Activated CD8-positive, alpha-beta memory T cell treated with anti-CD3 and anti-CD28 coated beads for 24 hours (primary cell): ENCODE measurements around the gene RBM4.
"Not testable (repeated sequence)": the region's sequence is repeated elsewhere in the genome, so short reads cannot be mapped to it uniquely, and the experiment has no call there.

Source experiments
- DNase-seq: peaks from one replicate; pipeline ENCODE4 v3.0.0-alpha.2; 2020

Gene RBM4, protein sequence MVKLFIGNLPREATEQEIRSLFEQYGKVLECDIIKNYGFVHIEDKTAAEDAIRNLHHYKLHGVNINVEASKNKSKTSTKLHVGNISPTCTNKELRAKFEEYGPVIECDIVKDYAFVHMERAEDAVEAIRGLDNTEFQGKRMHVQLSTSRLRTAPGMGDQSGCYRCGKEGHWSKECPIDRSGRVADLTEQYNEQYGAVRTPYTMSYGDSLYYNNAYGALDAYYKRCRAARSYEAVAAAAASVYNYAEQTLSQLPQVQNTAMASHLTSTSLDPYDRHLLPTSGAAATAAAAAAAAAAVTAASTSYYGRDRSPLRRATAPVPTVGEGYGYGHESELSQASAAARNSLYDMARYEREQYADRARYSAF

DNA sequence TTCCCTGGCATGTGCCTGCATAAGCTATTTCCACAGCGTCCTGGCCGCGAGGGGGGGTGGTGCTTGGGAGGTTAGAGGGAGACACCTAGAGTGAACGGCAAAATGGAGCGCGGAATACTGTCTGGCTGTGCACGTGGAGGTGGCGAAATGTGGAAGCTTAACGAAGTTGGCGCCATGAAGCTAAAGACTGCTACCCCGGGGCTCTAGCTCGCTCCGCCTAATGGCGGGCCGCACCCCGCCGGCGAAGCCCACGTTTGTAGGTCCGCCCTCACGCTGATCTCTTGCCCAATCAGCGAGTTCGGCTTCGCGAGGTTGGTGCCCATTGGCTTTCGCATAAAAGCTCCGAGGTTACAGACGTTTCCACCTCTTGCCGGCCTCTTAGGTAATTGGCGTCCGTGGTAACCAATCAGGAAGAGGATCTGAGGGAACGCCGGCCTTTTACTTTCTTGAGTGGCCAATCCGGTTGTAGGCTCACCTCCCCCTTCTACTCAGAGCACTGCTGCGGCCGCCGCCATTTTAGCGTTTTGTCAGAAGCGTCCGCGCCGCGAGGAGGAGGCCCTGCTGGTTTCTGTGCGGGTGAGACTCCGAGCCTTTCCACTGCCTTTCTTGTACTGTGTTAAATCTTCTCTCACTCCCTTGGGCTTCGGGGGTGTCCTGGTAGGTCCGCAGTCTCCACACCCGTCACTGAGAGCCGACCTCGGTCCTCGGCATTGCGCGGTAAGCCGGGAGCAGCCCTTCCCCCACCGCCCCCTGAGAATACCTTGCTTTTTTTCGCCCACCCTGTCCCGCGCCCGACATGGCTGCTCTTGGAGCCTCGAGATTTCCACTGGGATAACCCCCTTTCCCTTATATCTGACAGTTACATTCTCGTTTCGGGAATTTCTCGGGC, at the start of gene RBM4:
Gene RBM4 (plus strand): TSS at position 527 of the 889 bp plus-strand sequence. CDS start 1,009 bp downstream, outside the sequence.
- DNase-seq: peak; percentile 95

DNA sequence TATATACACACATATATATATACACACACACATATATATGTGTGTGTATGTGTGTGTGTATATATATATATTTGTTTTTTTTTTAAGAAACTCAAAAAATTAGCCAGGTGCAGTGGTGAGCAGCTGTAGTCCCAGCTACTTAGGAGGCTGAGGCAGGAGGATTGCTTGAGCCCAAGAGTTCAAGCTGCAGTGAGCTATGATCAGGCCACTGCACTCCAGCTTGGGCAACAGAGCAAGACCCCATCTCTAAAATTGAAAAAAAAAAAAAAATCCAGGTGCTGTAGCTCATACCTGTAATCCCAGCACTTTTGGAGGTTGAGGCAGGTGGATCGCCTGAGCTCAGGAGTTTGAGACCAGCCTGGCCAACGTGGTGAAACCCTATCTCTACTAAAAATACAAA, 49.2 kb upstream of the RBM4 start:
- not testable (repeated sequence) for DNase-seq

DNA sequence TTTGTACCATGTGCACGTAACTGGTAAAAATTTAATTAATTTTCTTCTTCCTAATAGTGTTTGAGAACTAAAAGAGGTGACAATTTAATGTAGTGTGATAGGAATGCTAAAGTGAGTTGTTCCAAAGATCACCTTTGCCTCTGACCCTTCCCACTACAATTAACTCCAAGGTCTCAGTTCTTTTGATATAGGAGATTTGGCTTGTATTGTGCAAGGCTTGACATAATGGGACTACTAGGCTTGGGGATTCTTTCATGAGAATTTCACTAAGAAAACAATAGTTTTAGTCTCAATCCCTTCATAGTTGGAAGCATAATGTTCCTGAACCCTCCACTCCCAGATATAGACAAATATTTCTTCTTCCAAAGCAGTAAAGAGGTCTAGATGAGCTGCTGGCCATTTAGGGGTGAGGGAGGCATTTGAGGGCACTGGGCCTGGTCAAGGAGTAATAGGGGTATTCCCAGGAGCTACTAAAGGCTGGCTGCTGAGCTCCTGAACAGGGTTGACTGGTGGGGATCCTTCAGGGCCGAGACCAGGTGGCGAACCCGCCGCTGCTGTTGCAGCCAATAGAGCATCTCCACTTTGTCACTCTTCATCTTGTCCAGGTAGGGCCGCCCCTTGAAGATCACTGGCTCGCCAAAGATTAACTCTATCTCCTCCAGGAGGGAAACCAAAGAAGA, 48.4 kb upstream of the RBM4 start:
- no peak for DNase-seq

DNA sequence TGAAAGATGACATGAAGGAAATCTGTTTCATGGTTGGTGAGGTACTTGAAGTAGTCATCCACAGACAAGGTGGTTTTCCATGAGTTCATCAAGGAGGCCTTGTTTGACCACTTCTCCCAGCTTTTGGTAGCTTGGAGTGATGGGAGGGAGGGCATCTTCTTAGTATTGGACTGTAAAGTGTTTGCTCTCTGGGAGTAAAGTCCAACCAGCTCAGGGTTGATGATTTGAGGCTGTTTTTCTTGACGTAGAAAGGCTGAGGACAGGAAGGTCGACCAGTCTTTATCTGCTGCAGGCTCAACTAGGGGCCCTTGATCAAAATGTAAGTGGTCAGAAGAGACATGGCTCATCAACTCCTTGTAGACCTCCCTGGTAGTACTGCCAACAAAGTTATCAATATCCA, 47.3 kb upstream of the RBM4 start:
- DNase-seq: no peak

DNA sequence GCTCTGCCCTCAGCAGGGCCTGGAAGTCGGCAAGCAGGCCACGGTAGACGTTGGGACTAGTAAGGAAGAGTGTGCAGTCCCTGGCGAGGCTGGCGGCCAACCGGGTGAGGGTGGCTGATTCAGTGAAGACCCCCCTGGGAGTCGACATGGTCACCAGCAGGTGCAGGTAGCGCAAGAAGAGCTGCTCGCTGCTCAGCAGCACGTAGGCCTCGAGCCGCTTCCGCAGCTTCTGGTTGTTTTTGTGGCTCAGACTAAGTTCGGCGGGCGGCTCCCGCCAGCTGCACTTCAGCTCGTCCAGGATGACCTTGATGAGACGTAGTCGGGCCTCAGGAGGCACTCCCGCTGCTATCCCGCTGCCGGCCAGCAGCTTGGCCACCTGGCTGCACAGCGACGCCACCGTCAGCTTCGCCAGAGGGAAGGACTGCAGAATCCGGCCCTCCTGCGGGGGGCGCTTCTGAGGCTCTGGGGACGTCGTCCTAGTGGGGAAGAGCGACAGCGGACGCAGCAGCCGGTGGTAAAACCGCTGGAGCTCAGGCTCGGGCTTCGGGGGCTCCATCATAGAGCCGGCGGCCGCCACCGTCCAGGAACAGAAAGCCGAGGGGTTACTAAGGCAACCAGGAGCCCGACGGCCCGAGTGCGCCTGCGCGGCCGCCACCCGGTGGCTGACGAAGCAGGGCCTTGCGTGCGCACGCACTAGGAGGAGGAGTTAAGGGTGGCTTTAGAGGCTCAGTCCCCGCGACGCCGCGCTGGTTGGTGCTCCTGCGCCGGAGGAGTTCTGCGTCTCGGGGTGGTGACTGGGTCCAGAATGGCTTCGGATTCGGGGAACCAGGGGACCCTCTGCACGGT, 45.8 kb upstream of the RBM4 start, which contains the start of the genes CCDC87 and CCS:
Gene CCDC87 (minus strand): TSS at position 607 of the 846 bp plus-strand sequence. CDS start 48 bp downstream, at position 559.
Gene CCS (plus strand): TSS at position 729 of the 846 bp plus-strand sequence. CDS start 77 bp downstream, at position 806.
- peak; percentile 99 for DNase-seq

DNA sequence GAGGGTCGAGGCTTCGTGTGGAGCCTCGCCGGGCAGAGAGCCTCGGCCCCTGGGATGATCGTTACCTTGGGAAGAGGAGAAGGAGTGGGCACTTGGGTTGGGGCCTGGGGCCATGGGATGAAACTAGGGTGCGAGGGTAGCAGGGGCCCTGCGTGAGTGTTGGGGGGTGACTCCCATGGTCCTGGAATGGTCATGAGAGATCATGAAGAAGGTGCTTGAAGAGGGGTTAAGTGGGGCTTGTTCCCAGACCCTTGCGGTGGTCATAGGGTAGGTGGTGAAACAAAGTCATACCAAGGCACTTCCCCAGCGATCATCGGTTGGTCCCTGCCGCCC, 45.2 kb upstream of the RBM4 start:
- no peak for DNase-seq

DNA sequence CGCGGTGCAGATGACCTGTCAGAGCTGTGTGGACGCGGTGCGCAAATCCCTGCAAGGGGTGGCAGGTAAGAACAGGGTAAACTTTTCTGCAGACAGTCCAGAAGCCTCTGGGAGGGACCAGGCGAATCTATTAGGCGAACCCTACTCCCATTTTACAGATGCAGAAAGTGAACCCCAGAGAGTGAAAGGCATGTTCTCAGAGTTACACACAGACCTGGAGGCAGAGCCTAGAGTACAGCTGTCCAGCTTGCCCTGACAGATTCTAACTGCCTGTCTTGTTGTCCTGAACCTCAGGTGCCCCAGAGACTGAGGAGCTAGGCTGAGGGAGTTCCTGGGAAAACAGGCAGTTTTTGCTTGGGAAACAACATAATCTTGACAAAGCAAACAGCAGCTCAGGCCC, 44.9 kb upstream of the RBM4 start:
- DNase-seq: no peak

DNA sequence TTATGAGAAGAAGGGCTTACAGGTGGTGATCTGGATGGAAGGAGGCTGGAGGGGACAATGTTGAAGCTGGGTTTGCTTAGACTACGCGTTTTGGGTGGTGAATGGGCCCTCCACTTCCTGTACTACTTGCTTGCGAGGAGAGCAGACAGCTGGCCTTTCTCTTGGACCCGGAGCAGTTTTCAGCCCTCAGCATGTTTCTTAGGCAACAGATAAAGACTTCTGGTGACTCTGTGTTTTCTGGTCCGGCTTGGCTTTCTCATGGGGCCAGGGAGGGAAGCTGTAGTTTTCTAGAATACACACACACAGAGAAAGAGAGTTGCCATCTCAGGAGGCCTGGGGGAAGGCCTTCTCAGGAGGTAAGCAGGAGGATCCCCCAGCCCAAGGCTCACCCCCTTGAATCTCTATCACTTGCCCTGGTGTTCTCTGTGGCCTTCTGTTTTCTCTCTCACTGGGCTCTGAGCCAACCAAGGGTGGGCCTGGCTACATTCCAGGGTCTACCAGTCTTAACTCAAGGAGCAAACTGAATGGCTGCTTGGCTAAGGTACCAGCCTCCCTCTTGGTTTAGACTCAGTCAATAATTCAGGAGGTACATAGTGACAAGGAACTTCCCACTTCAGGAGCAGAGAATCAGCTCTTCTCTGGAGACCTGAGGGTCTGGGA, 43.1 kb upstream of the RBM4 start:
- no peak for DNase-seq

DNA sequence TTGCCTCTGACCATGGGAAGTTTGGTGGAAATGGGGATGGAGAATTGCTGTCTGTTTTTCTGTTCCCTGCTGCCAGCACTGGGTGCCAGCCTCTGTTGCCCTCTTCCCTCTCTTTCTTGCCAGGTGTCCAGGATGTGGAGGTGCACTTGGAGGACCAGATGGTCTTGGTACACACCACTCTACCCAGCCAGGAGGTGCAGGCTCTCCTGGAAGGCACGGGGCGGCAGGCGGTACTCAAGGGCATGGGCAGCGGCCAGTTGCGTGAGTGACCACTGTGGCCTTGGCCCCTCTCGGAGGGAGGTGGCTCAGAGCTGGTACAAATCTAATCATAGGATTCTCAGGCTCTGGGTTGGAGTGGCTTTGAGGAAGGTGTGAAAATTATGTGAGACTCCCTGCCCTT, 39.5 kb upstream of the RBM4 start:
- DNase-seq: no peak

DNA sequence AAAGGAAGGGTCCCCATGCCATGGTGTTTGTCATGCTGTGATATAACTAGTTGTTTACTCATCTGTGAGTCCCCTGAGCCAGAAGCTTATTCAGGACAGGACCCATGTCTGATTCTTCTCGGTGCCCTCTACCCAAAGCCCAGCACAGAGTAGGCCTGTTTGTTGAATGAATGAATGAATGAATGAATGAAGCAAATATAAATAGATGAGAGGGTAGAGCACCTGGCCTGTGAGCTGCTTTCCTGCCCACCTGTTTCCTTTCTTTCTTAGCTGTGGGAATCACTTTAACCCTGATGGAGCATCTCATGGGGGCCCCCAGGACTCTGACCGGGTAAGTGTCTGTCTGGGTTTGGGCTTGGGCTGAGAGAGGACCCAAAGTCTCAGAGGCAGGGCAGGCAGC, 38.3 kb upstream of the RBM4 start:
- no peak for DNase-seq

DNA sequence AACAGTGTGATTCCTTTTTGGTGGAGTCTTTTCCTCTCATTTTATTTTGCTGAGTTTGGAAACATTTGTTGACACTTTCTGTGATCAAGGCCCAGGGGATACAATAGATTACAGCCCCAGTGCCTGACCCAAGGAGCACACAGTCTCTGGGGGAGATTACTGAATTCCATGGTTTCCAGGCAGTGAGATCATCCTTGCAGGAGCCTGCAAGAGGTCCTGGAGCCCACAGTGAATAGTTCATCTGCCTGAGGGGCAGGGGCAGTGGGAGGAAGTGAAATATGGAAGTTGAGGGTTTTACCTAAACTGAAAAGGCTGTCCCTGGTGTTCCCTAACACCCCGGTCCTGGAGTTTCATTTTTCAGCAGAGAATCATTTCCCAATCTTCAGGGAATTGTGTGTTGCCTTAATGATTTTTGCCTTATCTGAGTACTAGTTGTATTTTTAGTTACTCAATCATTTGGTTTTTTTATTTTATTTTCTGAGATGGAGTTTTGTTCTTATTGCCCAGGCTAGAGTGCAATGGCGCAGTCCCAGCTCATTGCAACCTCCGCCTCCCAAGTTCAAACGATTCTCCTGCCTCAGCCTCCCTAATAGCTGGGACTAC, 37.8 kb upstream of the RBM4 start:
- no peak for DNase-seq

DNA sequence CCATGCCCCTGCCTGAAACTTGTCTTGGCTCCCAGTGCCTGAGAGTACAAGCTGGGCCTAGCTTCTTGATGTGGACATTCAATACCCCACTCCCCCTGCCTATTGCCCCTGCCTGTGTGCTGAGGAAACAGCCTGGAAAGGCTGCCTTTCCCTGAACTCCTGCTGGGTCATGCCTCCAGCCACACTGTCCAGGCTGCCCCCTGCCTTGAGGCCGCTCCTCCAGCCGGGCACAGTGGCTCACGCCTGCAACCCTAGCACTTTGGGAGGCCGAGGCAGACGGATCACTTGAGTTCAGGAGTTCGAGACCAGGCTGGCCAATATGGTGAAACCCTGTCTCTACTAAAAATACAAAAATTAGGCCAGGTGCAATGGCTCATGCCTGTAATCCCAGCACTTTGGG, 35.4 kb upstream of the RBM4 start:
- DNase-seq: no peak

DNA sequence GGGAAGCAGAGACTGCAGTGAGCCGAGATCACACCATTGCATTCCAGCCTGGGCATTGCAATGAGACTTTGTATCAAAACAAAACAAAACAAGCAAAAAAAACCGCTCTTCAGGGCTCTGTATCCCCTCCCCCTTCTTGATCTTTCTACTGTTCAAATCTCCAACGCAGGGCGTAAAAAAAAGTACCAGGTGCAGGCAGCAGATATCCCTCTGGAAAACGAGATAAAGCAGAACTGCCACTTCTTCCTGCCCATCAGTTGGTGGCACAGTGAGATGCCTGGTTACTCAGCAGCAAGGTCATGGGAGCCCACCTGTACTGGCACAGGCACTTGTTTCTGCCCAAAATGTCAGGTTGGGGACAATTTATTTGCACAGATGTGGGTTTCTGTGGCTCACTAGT, 34.3 kb upstream of the RBM4 start:
- no peak for DNase-seq

DNA sequence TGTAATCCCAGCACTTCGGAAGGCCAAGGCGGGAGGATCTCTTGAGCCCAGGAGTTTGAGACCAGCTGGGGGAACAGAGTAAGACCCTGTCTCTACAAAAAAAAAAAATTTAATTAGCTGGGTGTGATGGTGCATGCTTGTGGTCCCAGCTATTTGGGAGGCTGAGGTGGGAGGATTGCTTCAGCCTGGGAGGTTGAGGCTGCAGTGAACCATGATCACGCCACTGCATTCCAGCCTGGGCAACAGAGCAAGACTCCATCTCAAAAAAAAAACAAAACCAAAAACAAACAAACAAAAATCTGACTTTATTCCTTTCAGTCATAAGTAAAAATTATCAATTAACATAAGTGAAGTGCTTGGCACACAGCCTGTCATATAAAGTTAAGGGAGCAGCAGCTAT, 31.9 kb upstream of the RBM4 start:
- DNase-seq: not testable (repeated sequence)

DNA sequence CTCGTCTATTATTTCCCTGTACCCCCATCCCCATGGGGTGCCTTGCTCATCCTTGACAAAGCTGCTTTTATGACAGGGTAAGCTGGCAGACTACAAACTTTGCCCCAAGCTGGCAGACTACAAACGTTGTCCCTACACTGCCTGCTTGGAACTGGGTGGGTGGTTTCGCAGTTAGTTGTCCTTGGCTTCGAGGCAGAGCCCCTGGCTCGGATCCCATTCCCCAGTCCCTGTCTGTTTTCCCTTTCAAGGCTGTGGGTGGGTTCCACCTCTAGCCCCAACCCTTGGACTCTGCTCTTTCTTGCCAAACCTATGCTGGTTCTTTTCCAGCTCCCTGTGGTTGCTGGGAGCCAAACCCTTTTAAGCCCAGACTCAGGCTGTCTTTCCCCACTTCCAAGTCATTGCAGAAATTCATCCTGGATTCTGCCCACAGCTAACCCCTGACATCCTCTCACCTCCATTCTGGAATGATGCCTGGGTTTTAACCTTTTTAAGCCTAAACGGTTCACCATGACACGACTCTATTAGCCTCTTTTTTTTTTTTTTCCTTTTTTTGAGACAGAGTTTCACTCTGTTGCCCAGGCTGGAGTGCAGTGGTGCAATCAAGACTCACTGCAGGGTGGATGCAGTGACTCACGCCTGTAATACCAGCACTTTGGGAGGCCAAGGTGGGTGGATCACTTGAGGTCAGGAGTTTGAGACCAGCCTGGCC, 31.2 kb upstream of the RBM4 start:
- DNase-seq: no peak

DNA sequence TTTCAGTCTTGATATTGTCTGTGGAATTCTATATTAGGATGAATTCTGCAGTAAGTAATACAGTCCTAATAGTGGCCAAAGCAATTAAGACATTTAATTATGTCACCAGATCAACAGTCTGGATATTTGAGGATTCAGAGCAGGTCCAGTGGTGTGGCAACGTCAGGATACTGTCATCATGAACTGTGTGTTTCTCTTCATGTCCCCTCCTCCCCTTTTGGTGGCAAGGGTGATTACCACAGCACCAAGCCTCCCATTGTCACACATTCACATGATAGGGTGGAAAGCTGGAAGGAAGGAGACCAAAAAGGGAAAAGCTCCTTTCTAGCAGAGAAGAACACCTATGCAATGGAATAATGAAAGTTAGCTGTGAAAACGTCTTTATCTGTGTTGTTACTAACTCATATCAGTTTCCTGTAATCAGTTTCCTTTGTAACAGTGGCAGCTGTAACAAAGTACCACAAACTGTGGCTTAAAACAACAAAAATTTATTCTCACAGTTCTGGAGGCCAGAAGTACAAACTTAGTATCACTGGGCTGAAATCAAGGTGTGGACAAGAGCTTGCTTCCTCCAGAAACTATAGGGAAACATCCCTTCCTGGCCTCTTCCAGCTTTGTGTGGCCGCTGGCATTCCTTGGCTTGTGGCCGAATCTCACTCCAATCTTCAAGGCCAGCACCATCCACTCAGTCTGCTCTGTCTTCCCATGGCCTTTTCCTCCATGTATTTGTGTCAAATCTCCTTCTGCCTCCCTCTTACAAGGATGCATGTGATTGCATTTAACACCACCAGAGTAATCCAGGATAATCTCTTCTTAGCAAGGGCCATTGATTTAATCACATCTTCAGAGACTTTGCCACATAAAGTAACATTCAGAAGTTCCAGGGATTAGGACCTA, 28.5 kb upstream of the RBM4 start:
- DNase-seq: no peak

DNA sequence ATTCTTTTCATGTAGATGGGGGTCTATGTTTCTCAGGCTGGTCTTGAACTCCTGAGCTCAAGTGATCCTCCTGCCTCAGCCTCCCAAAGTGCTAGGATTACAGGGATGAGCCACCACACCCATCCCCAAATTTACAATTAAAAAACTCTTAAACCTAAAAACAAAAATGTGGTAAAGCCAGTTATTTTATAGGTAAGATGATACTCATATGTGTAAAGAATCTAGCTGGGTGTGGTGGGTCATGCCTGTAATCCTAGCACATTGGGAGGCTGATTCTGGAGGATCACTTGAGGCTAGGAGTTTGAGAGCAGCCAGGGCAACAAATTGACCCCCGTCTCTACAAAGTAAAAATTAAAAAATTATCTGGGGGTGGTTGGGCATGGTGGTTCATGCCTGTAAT, 26.0 kb upstream of the RBM4 start:
- DNase-seq: no peak

DNA sequence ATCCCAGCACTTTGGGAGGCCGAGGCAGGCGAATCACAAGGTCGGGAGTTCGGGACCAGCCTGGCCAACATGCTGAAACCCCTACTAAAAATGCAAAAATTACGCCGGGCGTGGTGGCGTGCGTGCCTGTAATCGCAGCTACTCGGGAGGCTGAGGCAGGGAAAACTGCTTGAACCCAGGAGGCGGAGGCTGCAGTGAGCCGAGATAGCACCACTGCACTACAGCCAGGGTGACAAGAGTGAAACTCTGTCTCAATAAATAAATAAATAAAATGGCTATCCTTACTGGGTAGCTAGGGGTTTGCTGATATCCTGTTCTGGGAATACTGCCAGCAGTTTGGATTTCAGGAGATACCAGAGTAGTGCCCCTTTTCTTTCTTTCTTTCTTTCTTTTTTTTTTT, 24.4 kb upstream of the RBM4 start:
- no peak for DNase-seq

DNA sequence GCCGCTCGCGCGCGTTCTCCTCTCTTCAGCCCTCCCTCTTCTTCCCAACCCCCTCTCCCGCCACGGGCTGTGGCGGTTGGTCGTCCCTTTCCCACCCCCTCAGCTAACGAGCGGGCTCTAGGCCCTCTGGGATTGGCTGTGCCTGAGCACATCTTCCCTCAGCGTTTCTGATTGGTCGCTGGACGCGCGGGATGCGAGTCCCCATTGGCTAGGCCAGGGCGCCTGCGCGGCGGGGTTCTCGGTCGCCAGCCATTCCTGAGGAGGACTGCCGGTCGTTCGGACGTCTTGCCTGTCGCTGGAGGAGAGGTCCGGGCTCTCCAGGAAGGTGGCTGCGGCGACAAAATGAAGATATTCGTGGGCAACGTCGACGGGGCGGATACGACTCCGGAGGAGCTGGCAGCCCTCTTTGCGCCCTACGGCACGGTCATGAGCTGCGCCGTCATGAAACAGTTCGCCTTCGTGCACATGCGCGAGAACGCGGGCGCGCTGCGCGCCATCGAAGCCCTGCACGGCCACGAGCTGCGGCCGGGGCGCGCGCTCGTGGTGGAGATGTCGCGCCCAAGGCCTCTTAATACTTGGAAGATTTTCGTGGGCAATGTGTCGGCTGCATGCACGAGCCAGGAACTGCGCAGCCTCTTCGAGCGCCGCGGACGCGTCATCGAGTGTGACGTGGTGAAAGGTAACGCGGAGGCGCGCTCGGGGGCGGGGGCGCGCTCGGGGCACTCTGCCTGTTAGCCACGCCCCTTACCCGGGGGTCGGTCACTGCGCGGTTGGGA, 21.9 kb upstream of the RBM4 start, which contains the start of gene RBM14:
Gene RBM14 (plus strand): TSS at position 252 of the 776 bp plus-strand sequence. CDS start 91 bp downstream, at position 343.
- peak; percentile 99 for DNase-seq
